ENCODE measurements around the gene PCNX4. TPM values are rescaled to one million over a fixed set of nuclear protein-coding genes. Genes with fewer than 3 reads are reported as not detected.

PCNX4 gene
- total RNA-seq, 1 donor from 2014 or later, result 81.8 TPM

GRCh38 chr14:60204104-60204842, 112.5 kb downstream of the PCNX4 start:
- no peak for DNase-seq (ENCODE audit: extremely low read depth, low read depth, low spot score)

GRCh38 chr14:60204843-60205774, 113.4 kb downstream of the PCNX4 start:
- DNase-seq (ENCODE audit: extremely low read depth, low read depth, low spot score), result no peak

DNA sequence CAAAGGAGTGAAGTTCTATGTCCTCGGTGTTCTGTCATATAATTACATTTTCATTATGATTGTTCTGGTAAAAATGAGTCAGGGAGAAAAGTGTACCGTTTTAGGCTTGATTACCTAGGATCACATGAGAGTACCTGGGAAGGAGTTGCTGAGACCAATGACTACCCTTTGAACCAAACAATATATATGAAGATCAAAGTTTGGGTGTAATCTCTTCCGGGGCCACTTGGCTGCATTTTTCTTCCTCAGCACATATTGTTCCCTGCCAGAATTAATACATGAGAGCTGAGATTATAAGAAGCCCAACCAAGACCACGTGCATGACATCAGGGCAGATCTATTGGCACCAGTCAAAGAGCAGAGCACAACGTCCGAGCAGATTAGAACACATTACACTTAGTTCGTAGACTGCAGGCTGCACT, 114.5 kb downstream of the PCNX4 start:
- DNase-seq (ENCODE audit: extremely low read depth, low read depth, low spot score), result no peak

DNA sequence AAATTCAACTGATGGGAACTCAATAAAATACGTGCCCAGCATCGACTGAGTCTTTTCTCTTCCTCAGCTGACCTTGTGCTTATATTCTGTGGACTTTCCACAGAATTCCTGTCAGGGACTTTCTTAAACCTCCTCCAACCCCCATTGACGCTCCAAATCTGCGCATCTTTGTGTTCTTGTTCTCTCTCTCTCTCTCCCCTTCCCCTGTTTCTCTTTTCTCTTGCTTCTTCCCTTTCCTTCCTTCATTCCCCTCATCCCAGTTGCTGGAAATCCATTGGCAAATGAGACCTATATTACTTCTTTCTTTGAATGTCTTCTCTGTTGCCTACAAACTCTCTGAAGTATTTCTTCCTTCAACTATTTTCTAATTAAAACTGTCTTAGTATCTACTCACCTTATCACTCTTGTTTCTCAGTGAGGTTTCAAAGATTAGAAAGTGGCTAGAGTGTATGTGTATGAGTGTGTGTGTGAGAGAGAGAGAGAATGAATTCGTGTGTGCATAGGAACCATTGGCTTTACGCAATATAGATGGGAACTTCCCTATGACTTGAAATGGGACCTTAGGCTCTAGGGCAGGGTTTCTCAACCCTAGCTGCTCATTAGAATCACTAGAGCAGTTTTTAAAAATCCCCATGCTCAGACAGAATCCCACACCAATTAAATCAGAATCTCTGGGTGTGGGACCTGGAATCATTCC, 115.3 kb downstream of the PCNX4 start:
- no peak for DNase-seq (ENCODE audit: extremely low read depth, low read depth, low spot score)

GRCh38 chr14:60210703-60211102, 119.0 kb downstream of the PCNX4 start:
- DNase-seq (ENCODE audit: extremely low read depth, low read depth, low spot score), result no peak

DNA sequence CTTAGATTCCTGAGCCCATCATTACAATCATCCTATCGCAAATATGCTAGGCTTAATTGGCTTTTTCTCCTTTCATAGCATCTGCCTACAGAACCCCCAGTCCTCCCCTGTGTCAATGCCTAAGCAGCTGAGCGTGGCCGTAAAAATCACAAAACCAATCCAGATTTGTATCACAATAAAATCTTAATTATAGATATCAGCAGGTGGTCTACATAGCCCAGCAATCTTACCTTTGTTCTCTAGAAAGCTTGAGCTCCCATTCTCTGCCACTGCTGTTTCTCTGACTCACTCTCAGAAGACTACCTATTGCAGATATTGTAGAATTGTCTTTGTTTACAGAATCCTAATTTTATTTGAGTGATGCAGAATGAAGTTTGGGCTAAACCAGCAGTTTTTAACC, 119.4 kb downstream of the PCNX4 start:
- no peak for DNase-seq (ENCODE audit: extremely low read depth, low read depth, low spot score)

GRCh38 chr14:60212503-60213371, 121.0 kb downstream of the PCNX4 start:
- DNase-seq (ENCODE audit: extremely low read depth, low read depth, low spot score), result no peak

- DNase-seq (ENCODE audit: extremely low read depth, low read depth, low spot score), result no peak
Measured at GRCh38 chr14:60214003-60214402, 122.3 kb downstream of the PCNX4 start.

DNA sequence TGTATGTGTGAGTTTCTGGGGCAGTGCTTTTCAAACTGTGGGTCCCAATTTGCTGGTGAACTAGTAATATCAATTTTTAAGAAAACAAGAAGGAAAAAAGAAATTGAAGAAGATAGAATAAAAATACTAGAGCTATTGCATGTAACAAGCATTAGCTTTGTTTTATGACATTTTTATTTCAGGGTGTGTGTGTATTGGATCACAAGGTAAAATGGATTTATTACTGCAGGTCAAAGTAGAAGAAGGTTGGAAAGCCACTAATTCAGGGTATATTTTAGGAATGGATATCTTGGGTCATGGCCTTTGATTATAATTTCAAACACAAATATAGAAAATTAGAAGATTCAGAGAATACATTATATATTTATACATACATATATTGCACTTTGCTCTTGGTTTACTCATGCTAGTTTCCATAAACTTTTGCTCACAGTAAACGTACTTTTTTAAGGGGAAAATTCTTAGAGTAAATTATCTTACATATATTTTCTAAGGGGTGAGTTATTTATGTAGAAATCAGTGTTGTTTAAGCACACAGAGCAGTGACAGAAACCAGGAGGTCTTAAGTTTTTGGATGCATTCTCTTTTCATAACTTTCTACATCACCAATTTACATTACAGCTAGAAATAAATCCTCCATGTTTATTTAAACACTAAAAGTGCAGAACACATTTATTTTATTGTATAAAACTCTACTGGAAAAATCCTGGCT, 122.8 kb downstream of the PCNX4 start:
- DNase-seq (ENCODE audit: extremely low read depth, low read depth, low spot score), result no peak

DNA sequence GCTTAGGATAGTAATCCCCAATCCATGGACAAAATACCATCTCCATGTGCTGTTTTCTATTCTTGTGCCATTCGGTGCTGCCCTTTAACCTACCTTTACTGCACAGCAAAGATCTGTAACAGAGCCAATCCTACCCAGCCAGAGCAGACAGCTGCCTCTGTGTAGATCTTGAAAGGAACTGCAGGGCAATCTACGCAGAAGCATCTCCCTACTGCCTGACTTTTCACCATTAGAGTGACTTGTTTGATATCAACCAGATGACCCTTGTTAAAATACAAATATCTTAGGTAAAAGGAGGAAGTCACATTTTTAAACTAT, 123.4 kb downstream of the PCNX4 start:
- no peak for DNase-seq (ENCODE audit: extremely low read depth, low read depth, low spot score)

GRCh38 chr14:60215520-60216420, 124.0 kb downstream of the PCNX4 start:
- no peak for DNase-seq (ENCODE audit: extremely low read depth, low read depth, low spot score)

- DNase-seq (ENCODE audit: extremely low read depth, low read depth, low spot score), result no peak
Measured at GRCh38 chr14:60217713-60218112, 126.0 kb downstream of the PCNX4 start.

Other genes with a start within 250 kb of the PCNX4 start
- gene RTN1, start 221.1 kb upstream of the PCNX4 start, total RNA-seq, result 3.7 and 6.5 TPM in 2 replicates
- not detected in 2 replicates for gene LRRC9, start 171.8 kb upstream of the PCNX4 start, total RNA-seq
- 68.3 and 71.5 TPM in 2 replicates for gene DHRS7, start 73.5 kb downstream of the PCNX4 start, total RNA-seq
- gene PPM1A, start 157.3 kb downstream of the PCNX4 start, total RNA-seq, result 20.6 and 22.8 TPM in 2 replicates

Data from glomerular endothelial cell (primary cell).